SK-N-SH (cell line): ENCODE measurements around the gene ALG3.

Experiments used
- CHD2 ChIP-seq: fragments of 150-350 bp; IDR thresholded peaks from 2 replicates; pipeline ENCODE4 v1.6.1; 2018; ENCODE audit warnings: low read length; ENCODE audit not compliant: partially characterized antibody
- ELF1 ChIP-seq: IDR thresholded peaks from 2 replicates; pipeline ENCODE4 v1.4.0; 2012
- EP300 ChIP-seq, 2 experiments: IDR thresholded peaks; 2 replicates each; pipeline versions ENCODE4 v1.4.0 to v1.6.1; 2012; ENCODE audit warnings: borderline replicate concordance in 1 of 2, low read depth in 1 of 2, low read length in 1 of 2
- FOSL2 ChIP-seq: IDR thresholded peaks from 2 replicates; pipeline ENCODE4 v1.4.0; 2012; ENCODE audit warnings: low read depth, mild to moderate bottlenecking, moderate library complexity, borderline replicate concordance
- POLR2AphosphoS5 ChIP-seq: IDR thresholded peaks from 2 replicates; pipeline ENCODE4 v1.6.1; 2012; ENCODE audit warnings: low read depth, low read length
- RAD21 ChIP-seq: IDR thresholded peaks from 2 replicates; pipeline ENCODE4 v1.6.1; 2012; ENCODE audit warnings: mild to moderate bottlenecking, low read length
- RFX5 ChIP-seq: IDR thresholded peaks from 2 replicates; pipeline ENCODE4 v1.6.1; 2012; ENCODE audit warnings: mild to moderate bottlenecking, improper control_type of control experiment, low read length
- TCF12 ChIP-seq: IDR thresholded peaks from 2 replicates; pipeline ENCODE4 v1.4.0; 2012
- USF2 ChIP-seq: fragments of 150-350 bp; IDR thresholded peaks from 2 replicates; pipeline ENCODE4 v1.6.1; 2017; ENCODE audit warnings: antibody characterized with exemption, low read length, low read depth, borderline replicate concordance
- TF ChIP-seq, protein P1 (sequence below): fragments of 200-600 bp; sonication (generic); IDR thresholded peaks from 2 replicates; pipeline ENCODE4 v1.6.1; 2017; ENCODE audit warnings: antibody characterized with exemption, mild to moderate bottlenecking, moderate library complexity

GRCh38 chr3:184259878-184260723, 11.3 kb upstream of the ALG3 start:
- TF ChIP-seq POLR2AphosphoS5 (no peak), FOSL2 (no peak), ELF1 (no peak), RAD21 (no peak), RFX5 (no peak), CHD2 (no peak), EP300 (IDR thresholded peaks at IDR 0.05; ENCODE audit: borderline replicate concordance in 1 of 2, low read depth in 1 of 2, low read length in 1 of 2) (no peak), USF2 (no peak), TCF12 (no peak)
- TF ChIP-seq, protein P1, sequence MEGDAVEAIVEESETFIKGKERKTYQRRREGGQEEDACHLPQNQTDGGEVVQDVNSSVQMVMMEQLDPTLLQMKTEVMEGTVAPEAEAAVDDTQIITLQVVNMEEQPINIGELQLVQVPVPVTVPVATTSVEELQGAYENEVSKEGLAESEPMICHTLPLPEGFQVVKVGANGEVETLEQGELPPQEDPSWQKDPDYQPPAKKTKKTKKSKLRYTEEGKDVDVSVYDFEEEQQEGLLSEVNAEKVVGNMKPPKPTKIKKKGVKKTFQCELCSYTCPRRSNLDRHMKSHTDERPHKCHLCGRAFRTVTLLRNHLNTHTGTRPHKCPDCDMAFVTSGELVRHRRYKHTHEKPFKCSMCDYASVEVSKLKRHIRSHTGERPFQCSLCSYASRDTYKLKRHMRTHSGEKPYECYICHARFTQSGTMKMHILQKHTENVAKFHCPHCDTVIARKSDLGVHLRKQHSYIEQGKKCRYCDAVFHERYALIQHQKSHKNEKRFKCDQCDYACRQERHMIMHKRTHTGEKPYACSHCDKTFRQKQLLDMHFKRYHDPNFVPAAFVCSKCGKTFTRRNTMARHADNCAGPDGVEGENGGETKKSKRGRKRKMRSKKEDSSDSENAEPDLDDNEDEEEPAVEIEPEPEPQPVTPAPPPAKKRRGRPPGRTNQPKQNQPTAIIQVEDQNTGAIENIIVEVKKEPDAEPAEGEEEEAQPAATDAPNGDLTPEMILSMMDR, result no peak
